HepG2 (cell line): ENCODE data around the gene EEF1AKMT3. TPM values are rescaled to one million over a fixed set of nuclear protein-coding genes. Genes with fewer than 3 reads are reported as not detected.
A peak's percentile ranks its signal among the peaks of the same experiment; 100 is the strongest.

Experiments used
- ATF7-NPFF ChIP-seq: sonication (generic); formaldehyde crosslinking; IDR thresholded peaks from 2 replicates; pipeline ENCODE4 v1.8.1; 2023; ENCODE audit warnings: mild to moderate bottlenecking, low read depth, missing genetic modification reagents, moderate library complexity
- ELF3 ChIP-seq: IDR thresholded peaks from 2 replicates; pipeline ENCODE4 v1.6.1; 2016; ENCODE audit warnings: missing genetic modification reagents, missing compliant biosample characterization
- HNF4G ChIP-seq, 2 experiments: sonication (generic) in 1 of 2; formaldehyde crosslinking in 1 of 2; IDR thresholded peaks; 2 replicates each; pipeline versions ENCODE4 v1.4.0 to v1.6.1; 2011 to 2020; ENCODE audit warnings: borderline replicate concordance in 2 of 2, low read depth in 2 of 2, mild to moderate bottlenecking in 2 of 2, low read length in 1 of 2, missing genetic modification reagents in 1 of 2, moderate library complexity in 1 of 2
- KMT2A ChIP-seq: sonication (generic); formaldehyde crosslinking; IDR thresholded peaks from 2 replicates; pipeline ENCODE4 v1.4.0; 2020; ENCODE audit warnings: missing genetic modification reagents
- NONO ChIP-seq, 2 experiments: fragments of 450-650 bp in 1 of 2; sonication (generic) in 1 of 2; formaldehyde crosslinking in 1 of 2; IDR thresholded peaks in 1 of 2; conservative IDR thresholded peaks in 1 of 2; 2 replicates each; pipeline versions ENCODE4 v1.6.1 to v1.8.0; 2017 to 2022; ENCODE audit warnings: mild to moderate bottlenecking in 1 of 2, missing genetic modification reagents in 1 of 2, moderate library complexity in 1 of 2
- NR2C2 ChIP-seq: sonication (generic); formaldehyde crosslinking; IDR thresholded peaks from 2 replicates; pipeline ENCODE4 v1.4.0; 2020; ENCODE audit warnings: missing genetic modification reagents, mild to moderate bottlenecking, moderate library complexity, borderline replicate concordance
- NR2F2 ChIP-seq: IDR thresholded peaks from 2 replicates; pipeline ENCODE4 v1.6.1; 2012; ENCODE audit warnings: low read depth, inconsistent platforms, borderline replicate concordance
- THAP11 ChIP-seq: IDR thresholded peaks from 2 replicates; pipeline ENCODE4 v1.6.1; 2016; ENCODE audit warnings: missing biosample characterization, missing genetic modification reagents
- UBTF ChIP-seq: sonication (generic); formaldehyde crosslinking; IDR thresholded peaks from 2 replicates; pipeline ENCODE4 v1.4.0; 2020; ENCODE audit warnings: mild to moderate bottlenecking, missing genetic modification reagents
- ZBTB3 ChIP-seq: sonication (generic); formaldehyde crosslinking; IDR thresholded peaks from 2 replicates; pipeline ENCODE4 v1.4.0; 2020; ENCODE audit warnings: low read depth, mild to moderate bottlenecking, moderate library complexity, missing genetic modification reagents, borderline replicate concordance
- ZFY ChIP-seq: sonication (generic); formaldehyde crosslinking; IDR thresholded peaks from 2 replicates; pipeline ENCODE4 v1.4.0; 2020; ENCODE audit warnings: missing genetic modification reagents
- ZNF256 ChIP-seq: sonication (generic); formaldehyde crosslinking; conservative IDR thresholded peaks from 2 replicates; pipeline ENCODE4 v1.4.0; 2020; ENCODE audit warnings: missing genetic modification reagents
- ZNF607 ChIP-seq: sonication (generic); formaldehyde crosslinking; IDR thresholded peaks from 2 replicates; pipeline ENCODE4 v1.5.1; 2020; ENCODE audit warnings: missing genetic modification reagents, mild to moderate bottlenecking, borderline replicate concordance
- ZNF772 ChIP-seq: sonication (generic); formaldehyde crosslinking; IDR thresholded peaks from 2 replicates; pipeline ENCODE4 v1.5.0; 2020; ENCODE audit warnings: mild to moderate bottlenecking, missing genetic modification reagents
- polyA plus RNA-seq, 8 experiments: library from polyadenylated mRNA; depleted of rRNA in 3 of 8; stranded (reverse) in 7 of 8; unstranded in 1 of 8; fragments of >200 nt; fragmentation: Illumina TruSeq in 4 of 8; extraction: Trizol in 4 of 8; gene quantifications; 2 replicates each; pipeline versions ENCODE4 v1.2.1 to v1.2.3, GENCODE V29; 2011 to 2016; ENCODE audit warnings: low read depth in 4 of 8, missing spikeins in 1 of 8, mixed read lengths in 1 of 8; ENCODE audit not compliant: insufficient read depth in 1 of 8
- total RNA-seq, 5 experiments: library from RNA; depleted of rRNA; stranded (reverse); fragments of >200 nt; fragmentation: Illumina TruSeq; extraction: Trizol; gene quantifications; 2 replicates each; pipeline ENCODE4 v1.2.3, GENCODE V29; 2016; ENCODE audit warnings: low read depth in 1 of 5
- TF ChIP-seq, protein P1 (sequence below): IDR thresholded peaks from 2 replicates; pipeline ENCODE4 v1.6.1; 2012; ENCODE audit warnings: low read length, improper control_type of control experiment
- TF ChIP-seq, protein P2 (sequence below): sonication (generic); formaldehyde crosslinking; IDR thresholded peaks from 2 replicates; pipeline ENCODE4 v1.4.0; 2020; ENCODE audit warnings: missing genetic modification reagents
- TF ChIP-seq, protein P3 (sequence below): sonication (generic); formaldehyde crosslinking; IDR thresholded peaks from 2 replicates; pipeline ENCODE4 v1.4.0; 2020; ENCODE audit warnings: missing genetic modification reagents, borderline replicate concordance

The EEF1AKMT3 gene
- total and polyA plus RNA-seq, 2 of the 13 experiments (the other 11 are each of a cell fraction or from before 2014, with no cell fraction given), result 4.7 to 11.4 TPM

DNA sequence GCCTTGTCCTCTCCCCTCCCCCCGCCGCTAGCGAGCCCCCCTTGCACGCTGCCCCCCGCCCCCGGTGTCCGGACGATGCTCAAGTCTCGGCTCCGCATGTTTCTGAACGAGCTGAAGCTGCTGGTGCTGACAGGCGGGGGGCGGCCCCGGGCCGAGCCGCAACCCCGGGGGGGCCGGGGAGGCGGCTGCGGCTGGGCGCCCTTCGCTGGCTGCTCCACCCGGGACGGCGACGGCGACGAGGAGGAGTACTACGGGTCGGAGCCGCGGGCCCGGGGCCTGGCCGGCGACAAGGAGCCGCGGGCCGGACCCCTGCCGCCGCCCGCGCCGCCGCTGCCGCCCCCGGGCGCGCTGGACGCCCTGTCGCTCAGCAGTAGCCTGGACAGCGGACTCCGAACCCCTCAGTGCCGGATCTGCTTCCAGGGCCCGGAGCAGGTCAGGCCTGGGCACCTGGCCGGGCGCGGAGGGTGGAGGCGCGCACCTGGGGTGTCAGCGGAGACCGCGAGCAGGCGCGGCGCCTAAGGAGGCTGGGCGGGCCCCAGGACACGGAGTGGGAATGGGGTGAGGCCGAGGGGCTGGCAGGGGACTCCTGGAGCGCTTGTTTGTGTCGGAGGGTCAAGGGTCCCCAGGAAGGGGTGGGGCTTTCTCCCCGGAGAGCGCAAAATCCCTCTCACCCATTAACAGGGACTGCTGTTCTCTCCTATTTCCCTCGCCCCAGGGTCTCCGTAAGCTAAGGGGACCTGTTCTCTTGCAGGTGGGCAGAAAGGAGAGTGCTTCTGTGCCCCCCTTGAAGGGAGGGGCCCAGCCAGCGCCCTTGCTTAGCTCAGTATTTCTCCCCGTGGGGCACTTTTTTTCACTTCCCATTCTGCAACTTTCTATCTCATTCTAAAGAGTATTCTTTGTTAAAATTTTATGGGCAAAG is 16.7 kb upstream of the EEF1AKMT3 start (continued):
- peak; percentile 80 for TF ChIP-seq UBTF (CRISPR knock-in tag)
- peak; percentile 28; the same call in 1 of the 2 replicates for TF ChIP-seq ZBTB3
- peak; percentile 82 for TF ChIP-seq NR2C2 (CRISPR knock-in tag)
- TF ChIP-seq NR2F2, result peak; percentile 55; the same call in 1 of the 2 replicates
- TF ChIP-seq, protein P1, sequence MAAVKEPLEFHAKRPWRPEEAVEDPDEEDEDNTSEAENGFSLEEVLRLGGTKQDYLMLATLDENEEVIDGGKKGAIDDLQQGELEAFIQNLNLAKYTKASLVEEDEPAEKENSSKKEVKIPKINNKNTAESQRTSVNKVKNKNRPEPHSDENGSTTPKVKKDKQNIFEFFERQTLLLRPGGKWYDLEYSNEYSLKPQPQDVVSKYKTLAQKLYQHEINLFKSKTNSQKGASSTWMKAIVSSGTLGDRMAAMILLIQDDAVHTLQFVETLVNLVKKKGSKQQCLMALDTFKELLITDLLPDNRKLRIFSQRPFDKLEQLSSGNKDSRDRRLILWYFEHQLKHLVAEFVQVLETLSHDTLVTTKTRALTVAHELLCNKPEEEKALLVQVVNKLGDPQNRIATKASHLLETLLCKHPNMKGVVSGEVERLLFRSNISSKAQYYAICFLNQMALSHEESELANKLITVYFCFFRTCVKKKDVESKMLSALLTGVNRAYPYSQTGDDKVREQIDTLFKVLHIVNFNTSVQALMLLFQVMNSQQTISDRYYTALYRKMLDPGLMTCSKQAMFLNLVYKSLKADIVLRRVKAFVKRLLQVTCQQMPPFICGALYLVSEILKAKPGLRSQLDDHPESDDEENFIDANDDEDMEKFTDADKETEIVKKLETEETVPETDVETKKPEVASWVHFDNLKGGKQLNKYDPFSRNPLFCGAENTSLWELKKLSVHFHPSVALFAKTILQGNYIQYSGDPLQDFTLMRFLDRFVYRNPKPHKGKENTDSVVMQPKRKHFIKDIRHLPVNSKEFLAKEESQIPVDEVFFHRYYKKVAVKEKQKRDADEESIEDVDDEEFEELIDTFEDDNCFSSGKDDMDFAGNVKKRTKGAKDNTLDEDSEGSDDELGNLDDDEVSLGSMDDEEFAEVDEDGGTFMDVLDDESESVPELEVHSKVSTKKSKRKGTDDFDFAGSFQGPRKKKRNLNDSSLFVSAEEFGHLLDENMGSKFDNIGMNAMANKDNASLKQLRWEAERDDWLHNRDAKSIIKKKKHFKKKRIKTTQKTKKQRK, result no peak
- TF ChIP-seq ZNF256 (CRISPR knock-in tag), result 0 out of 2 replicates have a peak, but pooled peaks have one; percentile 73
- TF ChIP-seq THAP11 (CRISPR knock-in tag), result no peak
- 0 out of 2 replicates have a peak, but pooled peaks have one; percentile 83 for TF ChIP-seq ZNF772 (CRISPR knock-in tag)
- TF ChIP-seq, protein P2, sequence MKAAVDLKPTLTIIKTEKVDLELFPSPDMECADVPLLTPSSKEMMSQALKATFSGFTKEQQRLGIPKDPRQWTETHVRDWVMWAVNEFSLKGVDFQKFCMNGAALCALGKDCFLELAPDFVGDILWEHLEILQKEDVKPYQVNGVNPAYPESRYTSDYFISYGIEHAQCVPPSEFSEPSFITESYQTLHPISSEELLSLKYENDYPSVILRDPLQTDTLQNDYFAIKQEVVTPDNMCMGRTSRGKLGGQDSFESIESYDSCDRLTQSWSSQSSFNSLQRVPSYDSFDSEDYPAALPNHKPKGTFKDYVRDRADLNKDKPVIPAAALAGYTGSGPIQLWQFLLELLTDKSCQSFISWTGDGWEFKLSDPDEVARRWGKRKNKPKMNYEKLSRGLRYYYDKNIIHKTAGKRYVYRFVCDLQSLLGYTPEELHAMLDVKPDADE (CRISPR knock-in tag), result 0 out of 2 replicates have a peak, but pooled peaks have one; percentile 40
- no peak for TF ChIP-seq ZNF607 (CRISPR knock-in tag)
- TF ChIP-seq, protein P3, sequence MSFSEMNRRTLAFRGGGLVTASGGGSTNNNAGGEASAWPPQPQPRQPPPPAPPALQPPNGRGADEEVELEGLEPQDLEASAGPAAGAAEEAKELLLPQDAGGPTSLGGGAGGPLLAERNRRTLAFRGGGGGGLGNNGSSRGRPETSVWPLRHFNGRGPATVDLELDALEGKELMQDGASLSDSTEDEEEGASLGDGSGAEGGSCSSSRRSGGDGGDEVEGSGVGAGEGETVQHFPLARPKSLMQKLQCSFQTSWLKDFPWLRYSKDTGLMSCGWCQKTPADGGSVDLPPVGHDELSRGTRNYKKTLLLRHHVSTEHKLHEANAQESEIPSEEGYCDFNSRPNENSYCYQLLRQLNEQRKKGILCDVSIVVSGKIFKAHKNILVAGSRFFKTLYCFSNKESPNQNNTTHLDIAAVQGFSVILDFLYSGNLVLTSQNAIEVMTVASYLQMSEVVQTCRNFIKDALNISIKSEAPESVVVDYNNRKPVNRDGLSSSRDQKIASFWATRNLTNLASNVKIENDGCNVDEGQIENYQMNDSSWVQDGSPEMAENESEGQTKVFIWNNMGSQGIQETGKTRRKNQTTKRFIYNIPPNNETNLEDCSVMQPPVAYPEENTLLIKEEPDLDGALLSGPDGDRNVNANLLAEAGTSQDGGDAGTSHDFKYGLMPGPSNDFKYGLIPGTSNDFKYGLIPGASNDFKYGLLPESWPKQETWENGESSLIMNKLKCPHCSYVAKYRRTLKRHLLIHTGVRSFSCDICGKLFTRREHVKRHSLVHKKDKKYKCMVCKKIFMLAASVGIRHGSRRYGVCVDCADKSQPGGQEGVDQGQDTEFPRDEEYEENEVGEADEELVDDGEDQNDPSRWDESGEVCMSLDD (CRISPR knock-in tag), result peak; percentile 62; the same call in 1 of the 2 replicates
- no peak for TF ChIP-seq NONO (IDR thresholded peaks at IDR 0.05)
- no peak for TF ChIP-seq NONO (CRISPR knock-in tag; conservative IDR thresholded peaks at IDR 0.05)
- peak; percentile 81 for TF ChIP-seq ZFY (CRISPR knock-in tag)
- TF ChIP-seq ATF7-NPFF, result peak; percentile 59; the same call in 1 of the 2 replicates
- TF ChIP-seq ELF3 (CRISPR knock-in tag), result 0 out of 2 replicates have a peak, but pooled peaks have one; percentile 16
- no peak for TF ChIP-seq KMT2A (CRISPR knock-in tag)
- TF ChIP-seq HNF4G (IDR thresholded peaks at IDR 0.05; ENCODE audit: borderline replicate concordance, low read depth, low read length), result peak; percentile 30; the same call in 1 of the 2 replicates
- 0 out of 2 replicates have a peak, but pooled peaks have one; percentile 20 for TF ChIP-seq HNF4G (CRISPR knock-in tag; IDR thresholded peaks at IDR 0.05; ENCODE audit: borderline replicate concordance, low read depth)
